Fibroblast of peridontal ligament (primary cell): Measurements from ENCODE around the gene CLCF1.

Experiments
- DNase-seq: peaks from one replicate; pipeline ENCODE4 v3.0.0-alpha.2; 2010; ENCODE audit errors: extremely low read depth

CLCF1 gene

DNA sequence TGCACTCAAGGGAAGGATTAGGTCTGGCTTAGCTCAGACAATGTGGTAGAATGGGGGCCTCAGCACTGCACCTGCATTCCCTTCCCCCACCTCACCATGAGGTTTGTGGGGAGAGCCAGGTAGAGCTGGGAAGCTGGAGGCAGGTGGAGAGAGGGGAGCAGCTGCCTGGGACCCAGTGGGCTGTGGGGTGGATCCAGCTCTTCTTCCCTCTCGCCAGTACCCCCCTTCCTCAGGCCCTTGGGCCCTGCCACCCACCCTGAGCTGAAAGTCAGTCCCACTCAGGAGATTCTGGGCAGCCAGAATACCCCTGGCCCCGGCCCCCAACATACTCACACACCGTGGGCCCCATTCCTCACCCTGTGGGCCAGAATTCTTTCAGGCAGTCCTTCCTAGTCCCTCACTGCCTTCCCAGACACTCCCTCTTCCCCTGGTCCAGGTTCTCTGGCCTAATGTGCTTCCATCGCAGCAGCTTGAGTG, 17.0 kb downstream of the CLCF1 start:
- no peak for DNase-seq

DNA sequence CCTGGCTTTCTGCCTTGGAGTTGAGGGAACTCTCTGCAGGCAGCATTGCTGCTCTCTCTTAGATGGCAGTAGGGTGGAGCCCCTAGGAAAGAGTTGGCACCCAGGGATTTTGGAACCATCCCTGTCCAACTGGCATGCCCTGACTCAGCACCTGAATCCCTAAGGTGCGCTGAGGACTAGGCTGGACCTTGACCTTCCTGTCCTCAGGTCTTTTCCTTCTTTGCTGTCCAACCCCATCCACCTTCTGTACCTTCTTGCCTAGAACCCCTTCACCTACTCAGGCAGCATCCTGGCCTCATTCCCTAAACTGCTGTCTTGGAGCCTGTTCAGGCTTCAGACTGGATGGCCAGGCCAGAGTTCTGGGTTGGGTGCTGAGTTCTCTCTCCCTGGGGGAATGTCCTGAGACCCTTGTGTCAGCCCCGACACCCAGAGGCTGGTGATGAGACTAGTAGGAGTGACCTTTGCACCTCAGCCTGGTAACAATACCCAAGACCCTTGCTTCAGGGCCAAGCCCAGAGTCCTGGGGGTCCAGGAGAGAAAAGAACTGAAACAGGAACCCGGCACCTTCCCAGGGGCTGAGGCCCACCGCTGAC, 17.5 kb downstream of the CLCF1 start:
- no peak for DNase-seq

DNA sequence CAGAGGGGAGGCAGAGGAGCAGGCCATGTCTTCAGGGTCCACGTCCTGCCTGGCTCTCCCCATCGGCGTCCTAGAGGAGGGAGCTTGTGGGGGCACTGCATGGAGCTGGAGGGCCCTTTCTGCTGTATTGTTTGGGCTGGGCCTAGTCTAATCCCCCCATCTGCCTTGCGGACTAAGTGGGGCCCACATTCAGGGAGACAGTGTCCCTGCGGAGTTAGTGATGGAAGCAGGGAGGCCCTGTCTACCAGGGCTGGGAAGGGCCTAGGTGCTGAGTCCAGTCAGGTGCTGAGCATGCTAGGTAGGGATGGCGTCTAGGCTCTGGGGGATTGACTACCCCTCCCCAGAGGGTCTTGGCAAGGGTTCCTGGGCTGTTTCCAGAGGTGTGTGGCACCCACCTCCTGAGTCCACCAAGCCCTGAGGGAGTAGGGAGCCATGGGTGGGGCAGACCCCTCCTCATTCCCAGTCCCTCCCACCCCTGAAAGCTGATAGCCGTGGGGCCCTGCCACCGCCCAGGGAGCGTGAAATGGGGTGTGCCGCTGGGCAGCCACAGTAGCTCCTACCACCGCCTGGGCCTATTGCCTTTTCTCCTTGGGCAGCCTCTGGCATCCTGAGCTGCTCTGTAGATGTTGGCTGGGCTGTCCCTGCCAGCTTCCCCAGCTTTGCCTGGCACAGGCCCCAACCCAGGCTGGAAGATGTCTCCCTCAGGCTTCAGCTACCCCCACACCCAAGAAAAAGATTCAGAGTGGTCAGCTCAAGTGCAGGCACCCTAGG, 18.2 kb downstream of the CLCF1 start:
- DNase-seq, result no peak

DNA sequence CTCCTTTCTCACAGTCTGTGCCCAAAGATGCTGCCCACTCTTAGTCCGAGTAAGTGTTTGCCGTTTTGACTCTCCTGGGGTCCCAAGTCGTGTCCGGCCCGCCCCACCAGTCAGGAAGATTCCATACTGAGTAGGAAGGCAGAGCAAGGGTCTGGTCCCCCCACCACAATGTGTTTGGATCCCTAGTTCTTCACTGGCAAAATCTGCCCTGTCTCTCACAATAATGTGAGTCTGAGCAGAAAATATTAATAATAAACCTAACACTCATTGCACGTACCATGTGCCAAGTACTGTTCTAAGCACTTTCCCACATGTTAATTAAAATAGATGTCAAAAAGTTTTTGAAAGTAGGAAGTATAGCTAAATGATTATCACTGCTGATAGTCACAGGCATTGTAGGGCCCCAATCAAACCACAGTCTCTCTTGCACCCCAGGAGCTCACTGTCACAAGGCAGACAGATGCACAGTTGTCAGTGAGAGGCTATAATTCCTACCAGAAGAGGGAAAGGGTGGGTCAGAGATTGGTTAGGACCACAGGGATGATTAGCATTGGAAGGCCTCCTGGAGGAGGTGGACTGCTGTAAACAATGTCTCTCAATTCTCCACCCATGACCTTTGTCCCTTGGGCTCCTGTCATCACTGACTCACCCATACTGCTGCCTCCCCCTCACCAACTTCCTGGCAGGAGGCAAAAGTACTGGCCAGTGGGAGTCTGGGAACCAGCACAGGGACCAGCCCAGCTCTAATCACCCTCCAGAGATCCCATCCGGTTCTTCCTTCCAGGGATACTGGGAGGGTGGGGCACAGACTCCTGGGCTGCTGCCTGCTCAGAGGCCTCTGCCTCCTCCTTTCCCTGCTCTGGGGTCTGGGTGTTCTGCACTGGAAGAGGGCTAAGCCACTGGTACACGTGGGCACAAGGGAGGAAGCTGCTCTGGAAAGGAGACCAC, 19.0 kb downstream of the CLCF1 start:
- DNase-seq, result peak; percentile 87

DNA sequence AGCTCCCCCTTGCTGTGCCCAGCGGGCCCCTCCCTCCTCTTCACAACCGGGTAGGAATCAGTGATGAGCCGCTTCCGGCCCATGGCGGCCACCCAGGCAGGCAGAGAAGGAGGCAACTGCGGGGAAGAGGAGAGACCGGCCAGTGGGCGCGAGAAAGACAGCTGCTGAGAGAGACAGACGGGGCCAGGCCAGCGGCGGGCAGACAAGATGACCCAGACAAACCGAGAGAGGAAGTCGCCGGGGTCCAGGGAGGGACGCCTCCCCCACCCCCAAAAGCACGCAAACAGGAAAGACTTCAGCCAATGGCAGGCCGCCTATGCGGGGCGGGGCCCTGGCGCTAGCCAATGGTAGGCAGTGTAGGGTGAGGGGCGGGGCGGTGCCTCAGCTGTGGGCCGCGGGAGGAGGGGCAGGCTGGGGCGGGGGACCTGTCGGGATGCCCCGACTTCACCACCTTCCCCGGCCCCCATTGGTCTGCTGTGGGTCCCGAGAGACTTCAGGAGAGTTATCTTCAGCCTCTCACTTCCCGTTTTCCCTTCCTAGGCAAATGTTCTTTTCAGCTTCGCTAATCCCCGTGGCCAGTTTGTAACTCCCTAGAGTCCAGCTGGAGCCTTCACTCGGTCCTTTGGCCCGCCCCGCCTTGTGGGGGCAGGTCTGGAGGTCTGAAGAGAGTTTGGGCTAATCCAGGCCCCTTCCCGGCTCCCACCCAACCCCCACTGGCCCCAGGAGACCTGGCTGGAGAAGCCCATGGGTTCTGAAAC, 19.9 kb downstream of the CLCF1 start, which contains the start of gene POLD4:
TSS of gene POLD4 (minus strand) at position 230 of the 758 bp plus-strand sequence. CDS start at position 83, 147 bp downstream.
- peak; percentile 84 for DNase-seq

DNA sequence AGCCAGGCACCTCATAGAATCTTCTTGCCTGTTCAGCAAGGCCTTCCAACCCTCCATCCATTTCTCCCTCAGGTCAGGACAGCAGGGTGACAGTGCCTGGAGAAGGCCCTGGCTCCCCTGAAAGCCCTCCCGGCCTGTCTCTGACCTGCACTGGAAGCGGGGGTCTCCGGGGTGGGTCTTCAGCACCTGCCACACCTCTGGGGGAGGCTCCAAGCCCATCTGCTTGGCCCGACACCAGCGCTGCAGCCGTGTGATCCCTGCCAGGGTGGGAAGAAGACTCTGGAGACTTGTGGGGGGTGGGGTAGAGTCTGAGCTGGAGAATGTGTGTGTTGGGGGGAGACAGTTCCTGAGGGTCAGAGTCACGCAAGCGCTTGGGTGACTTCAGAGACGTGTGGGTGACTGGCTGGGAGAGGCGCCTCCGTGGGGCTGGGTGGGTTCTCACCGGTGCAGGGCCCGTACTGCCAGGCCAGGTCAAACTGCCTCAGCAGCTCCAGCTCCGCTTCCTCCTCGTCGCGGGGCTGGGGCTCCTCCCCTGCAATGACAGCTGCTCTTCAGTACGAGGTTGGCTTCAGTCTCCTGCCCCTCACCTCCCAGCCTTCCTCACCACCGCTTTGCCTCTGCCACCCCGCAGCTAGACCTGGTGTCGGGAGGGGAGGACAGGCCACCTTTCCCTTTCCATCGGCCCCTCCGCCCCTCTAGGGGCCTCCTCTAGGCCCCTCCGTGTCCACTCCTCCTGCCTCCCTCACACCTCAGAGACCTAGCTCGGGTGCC, 20.7 kb downstream of the CLCF1 start:
- DNase-seq, result no peak

DNA sequence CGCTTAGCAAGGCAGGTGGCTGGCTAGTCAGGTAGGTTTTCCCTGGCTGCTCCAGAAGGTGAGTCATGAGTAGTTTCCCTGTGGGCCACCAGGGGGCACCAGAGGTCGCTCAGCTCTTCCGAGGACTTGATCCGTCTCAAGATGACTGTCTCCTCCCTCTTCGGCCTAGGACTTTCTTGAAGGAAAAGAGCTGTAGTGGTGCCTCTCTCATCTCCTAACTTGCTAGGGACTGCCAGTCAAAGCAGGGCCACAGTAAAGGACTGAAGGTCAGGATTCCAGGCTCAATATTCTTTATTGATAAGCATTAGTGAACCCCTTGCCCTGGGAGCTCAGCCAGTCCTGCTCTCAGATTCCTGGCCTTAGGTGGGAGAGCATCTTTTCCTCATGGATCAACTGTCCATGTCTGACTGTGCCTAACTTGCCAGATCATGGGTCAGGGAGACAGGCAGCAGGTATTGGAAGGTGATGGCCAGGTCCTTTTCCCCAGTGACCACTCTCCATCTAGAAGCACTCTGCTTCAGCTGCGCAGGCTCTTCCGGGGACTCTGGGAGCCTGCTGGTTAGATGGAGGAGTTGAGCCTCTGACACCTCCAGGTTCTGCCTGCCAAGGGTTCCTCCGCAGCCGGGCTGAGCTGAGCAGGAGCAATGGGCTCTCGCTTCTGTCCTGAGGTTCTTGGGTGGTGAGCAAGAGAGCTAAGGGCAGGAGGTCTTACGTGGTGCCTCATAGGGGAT, 22.0 kb downstream of the CLCF1 start:
- peak; percentile 84 for DNase-seq

DNA sequence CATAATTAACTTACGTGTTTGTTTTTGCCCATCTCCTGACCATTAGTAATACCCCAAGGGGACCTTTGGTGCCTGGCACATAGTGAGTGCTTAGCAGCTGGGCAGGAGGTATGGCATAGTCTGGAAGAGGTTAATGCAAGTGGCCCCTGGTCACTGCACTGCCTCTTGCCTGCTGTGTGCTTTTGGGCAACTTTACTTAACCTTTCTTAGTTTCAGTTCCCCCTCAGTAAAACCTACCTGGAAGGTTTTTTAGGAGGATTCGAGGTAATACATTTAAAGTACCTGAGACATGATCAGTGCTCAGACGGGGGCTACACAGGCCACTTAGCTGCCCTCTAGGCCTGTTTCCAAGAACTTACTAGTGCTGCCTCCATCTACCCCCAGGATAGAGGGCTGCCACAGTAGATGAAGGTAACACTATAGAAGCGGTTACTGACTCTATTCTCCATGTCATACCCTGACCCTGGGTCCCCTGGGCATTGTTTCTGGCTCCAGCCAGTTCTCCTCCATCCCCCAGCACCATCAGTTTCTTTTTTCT, 23.4 kb downstream of the CLCF1 start:
- no peak for DNase-seq

DNA sequence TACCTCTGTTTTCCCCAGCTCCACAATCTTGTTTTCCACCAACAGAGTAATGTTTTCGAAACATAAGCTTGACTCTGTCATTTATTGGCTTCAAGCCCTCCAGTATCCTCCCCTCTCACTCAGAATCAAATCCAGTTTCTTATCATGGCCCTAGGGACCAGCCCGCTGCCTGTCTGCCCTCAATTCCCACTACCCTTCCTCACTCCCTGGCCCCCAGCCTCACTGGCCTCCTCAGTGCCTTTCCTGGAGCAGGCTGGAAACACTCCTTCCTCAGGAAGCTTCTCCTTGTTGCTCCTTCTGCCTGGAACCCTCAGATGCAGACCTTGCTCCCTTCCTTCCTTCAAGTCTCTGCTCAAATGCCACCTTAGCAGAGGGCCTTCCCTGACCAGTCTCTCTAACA, 23.9 kb downstream of the CLCF1 start:
- DNase-seq, result no peak

DNA sequence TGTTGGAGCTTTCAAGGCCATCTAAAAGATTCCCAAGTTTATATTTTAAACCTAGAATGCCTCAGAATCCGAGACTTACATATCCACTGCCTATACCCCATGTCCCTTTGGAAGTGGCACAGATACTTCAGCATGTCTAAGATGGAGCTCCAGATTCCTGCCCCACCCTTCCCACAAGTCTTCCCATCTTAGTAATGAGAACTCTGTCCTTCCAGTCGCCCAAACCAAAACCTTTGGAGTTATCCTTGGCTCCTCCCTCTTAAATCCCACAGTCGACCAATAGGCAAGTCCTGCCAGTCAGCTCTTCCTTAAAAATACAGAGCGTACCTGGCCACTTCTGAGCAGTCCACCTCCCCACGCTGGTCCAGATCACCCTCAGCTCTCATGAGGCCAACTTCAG, 24.4 kb downstream of the CLCF1 start:
- DNase-seq, result no peak

DNA sequence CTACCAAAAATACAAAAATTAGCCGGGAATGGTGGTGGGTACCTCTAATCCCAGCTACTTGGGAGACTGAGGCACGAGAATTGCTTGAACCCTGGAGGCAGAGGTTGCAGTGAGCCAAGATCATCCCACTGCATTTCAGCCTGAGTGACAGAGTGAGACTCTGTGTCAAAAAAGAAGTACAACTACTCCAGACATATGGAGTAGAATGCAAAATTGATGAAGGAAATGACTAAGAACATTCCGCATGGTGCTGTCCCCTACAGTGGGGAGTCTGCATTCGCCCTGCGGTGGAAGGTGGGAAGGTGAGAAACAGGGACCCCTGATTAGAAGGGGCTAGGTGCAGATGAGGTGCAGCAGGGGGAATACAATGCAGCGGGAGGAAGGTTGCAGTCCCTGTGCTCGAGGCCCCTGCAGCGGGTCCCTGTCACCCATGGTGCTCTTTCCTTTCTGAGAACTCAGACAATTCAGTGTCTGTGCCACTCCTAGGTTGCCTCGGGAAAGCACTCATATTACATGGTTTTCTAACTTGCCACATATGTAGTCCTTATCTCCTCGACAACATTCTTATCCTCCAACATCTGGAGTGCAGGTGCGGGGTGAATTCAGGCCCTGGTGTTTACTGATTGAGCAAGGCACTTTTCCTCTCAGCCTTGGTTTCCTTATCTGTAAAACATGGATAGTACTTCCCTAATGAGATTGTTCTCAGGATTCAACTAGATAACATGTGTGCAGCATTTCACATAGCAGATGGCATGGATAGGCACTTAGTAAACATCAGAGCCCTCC, 25.2 kb downstream of the CLCF1 start:
- no peak for DNase-seq

DNA sequence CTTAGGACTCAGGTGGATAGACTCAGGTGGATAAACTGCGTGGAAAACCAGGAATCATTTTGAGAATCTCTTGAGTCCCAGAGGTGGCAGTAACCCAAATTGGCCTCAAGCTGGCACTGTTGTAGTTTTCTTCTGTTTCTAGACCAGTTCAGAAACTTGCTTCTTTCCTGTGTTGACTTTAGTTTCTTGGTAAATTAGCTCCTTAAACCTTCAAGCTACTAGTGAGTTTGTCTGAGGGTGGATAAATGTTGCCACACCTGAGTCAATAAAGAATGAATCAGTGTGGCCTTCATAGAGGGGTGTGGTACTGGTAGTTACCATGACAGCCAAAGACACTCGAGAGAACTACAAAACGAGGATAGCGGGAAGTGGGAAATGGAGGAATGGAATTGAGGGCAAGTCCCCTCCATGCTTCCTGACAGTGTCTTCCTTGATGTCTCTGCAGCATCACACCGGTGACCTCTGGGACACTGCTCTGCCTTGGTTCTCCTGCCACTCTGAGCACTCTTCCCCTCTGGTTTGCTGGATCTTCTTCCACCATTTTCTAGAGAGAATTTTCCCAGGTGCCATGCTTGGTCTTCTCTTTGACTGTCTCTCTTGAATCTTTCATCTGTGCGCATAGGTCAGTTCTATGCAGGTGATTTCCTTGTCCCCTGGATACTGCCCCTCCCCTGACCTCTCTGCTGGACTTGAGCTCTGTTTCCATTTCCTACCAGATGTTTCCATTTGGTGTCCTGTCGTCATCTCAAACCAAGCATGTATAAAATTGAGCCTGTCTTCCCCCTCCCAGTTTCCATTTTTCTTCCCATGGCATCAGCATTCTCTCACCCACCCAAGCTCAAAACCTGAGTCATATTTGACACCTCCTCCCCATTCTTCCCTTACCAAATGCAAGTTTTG, 27.2 kb downstream of the CLCF1 start:
- peak; percentile 73 for DNase-seq

DNA sequence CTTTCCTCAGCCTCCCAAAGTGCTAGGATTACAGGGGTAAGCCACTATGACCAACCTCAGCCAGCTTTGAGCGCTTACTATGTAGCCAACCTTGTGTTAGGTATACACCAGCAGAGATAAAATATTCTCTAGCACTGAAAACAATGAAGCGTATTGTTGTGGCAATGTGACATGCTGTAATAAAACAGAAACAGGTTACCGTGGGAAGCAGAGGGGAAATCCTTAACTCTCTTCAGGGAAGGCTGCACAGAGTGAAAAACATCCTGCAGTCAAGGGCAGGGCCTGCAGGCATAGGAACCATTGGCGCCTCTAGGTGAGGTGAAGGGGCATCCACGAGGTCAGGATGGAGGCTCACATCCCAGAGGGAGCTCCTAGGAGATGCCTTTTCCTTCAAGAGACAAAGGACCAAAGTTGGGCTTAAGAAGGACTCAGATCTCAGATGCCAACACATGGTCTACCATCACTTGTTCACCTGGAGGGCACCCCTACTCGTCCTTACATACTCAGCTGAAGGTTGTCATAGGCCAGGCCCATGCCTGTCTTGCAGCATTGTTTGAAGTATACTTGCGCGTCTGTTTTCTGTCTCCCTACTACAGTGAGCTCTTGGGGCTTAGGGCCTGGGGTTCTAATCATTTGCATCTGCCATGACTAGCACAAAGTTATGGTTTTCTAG, 28.0 kb downstream of the CLCF1 start:
- no peak for DNase-seq

DNA sequence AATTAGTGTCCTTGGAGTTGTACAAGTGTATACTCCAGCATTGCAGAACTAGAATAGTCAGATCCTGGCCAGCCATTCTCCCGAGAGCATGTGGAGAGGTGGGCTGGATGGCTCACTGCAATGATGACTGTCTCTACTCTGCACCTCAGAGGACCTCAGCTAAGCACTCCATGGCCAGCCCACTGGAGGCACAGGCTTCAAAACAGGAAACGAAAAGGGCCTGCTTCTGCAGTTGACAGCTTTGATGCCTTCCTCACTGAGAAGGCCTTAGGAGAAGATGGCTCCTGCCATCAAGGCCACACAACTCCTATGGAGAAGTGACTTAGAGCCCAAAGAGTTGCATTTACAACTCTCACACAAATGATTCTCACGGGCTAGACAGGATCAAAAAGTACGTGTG, 29.1 kb downstream of the CLCF1 start:
- DNase-seq, result no peak

DNA sequence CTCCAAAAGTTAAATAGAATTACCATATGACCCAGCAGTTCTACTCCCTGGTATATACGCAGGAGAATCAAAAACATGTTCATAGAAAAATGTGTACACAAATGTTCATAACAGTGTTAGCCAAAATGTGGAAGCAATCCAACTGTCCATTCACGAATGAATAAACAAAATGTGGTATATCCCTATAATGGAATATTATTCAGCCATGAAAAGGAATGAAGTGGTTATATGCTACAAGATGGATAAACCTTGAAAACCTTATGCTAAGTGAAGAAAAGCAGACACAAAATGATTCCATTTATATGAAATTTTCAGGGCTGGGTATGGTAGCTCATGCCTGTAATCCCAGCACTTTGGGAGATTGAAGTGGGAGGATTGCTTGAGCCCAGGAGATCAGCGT, 36.1 kb downstream of the CLCF1 start:
- no peak for DNase-seq

DNA sequence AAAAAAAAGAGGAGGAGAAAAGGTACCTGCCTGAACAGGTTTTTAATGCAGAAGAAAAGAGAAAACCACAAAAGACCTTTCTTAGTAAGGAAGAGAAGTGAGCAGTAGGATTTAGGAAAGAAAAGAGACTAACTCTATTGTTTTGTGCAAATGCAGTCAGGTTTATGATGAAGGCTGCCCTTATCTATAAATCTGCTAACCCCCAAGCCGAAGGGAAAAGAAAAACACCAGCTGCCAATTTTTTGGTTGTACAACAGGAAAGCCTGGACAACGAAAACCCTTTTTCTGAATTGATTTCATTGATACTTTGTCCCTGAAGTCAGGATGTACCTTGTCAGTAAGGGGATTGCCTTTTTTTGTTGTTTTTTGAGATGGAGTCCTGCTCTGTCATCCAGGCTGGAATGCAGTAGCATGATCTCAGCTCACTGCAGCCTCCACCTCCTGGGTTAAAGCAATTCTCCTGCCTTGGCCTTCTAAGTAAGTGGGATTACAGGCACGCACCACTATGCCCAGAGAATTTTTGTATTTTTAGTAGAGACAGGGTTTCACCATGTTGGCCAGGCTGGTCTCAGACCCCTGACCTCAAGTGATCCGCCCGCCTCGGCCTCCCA, 41.2 kb downstream of the CLCF1 start:
- no peak for DNase-seq

DNA sequence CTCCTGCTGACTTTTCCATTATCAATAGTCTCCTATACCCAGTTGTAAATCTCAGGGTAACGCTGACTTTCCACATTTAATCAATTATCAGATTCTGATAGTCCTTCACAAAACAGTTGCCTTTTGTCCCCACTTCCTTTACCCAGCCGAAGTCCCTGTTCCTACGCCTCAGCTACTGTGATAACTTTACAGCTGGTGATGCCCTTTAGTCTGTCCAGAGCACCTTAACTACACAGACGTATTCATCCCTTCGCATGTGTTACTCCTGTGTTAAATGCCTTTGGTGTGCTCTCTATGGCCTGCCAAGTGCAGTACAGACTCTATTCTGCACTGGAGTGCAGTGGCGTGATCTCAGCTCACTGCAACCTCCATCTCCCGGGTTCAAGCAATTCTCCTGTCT, 49.9 kb downstream of the CLCF1 start:
- DNase-seq, result no peak
